HepG2 (cell line): ENCODE measurements around the gene ACSF3. TPM values are rescaled to one million over a fixed set of nuclear protein-coding genes. Genes with fewer than 3 reads are reported as not detected.
A peak's percentile ranks its signal among the peaks of the same experiment; 100 is the strongest.

ENCODE experiments used
- FOXA1 ChIP-seq, 2 experiments: fragments of 450-650 bp in 1 of 2; sonication (generic) in 1 of 2; formaldehyde crosslinking in 1 of 2; IDR thresholded peaks; 2 replicates each; pipeline versions ENCODE4 v1.4.0 to v1.6.1; 2016 to 2020; ENCODE audit warnings: missing genetic modification reagents in 1 of 2
- GFI1 ChIP-seq: sonication (generic); formaldehyde crosslinking; IDR thresholded peaks from 2 replicates; pipeline ENCODE4 v1.5.0; 2020; ENCODE audit warnings: missing genetic modification reagents, mild to moderate bottlenecking, borderline replicate concordance
- JUNB ChIP-seq: sonication (generic); formaldehyde crosslinking; IDR thresholded peaks from 2 replicates; pipeline ENCODE4 v1.8.0; 2022; ENCODE audit warnings: missing genetic modification reagents, mild to moderate bottlenecking, borderline replicate concordance
- KDM1A ChIP-seq: IDR thresholded peaks from 2 replicates; pipeline ENCODE4 v1.6.1; 2016; ENCODE audit warnings: missing compliant biosample characterization
- NCOA1 ChIP-seq: sonication (generic); formaldehyde crosslinking; IDR thresholded peaks from 2 replicates; pipeline ENCODE4 v1.9.0; 2021; ENCODE audit warnings: missing genetic modification reagents
- RBM22 ChIP-seq: fragments of 200-400 bp; formaldehyde crosslinking; optimal IDR thresholded peaks from 2 replicates; pipeline ENCODE3; 2017; ENCODE audit warnings: mild to moderate bottlenecking, low read length, moderate library complexity
- SETDB1 ChIP-seq: sonication (generic); formaldehyde crosslinking; IDR thresholded peaks from 2 replicates; pipeline ENCODE4 v1.5.1; 2020; ENCODE audit warnings: missing genetic modification reagents, mild to moderate bottlenecking, borderline replicate concordance
- TEAD2 ChIP-seq: sonication (generic); formaldehyde crosslinking; IDR thresholded peaks from 2 replicates; pipeline ENCODE4 v1.9.0; 2021; ENCODE audit warnings: missing genetic modification reagents
- TRIM24 ChIP-seq: sonication (generic); formaldehyde crosslinking; IDR thresholded peaks from 2 replicates; pipeline ENCODE4 v1.8.0; 2022; ENCODE audit warnings: mild to moderate bottlenecking, missing genetic modification reagents
- ZHX1 ChIP-seq: sonication (generic); formaldehyde crosslinking; IDR thresholded peaks from 2 replicates; pipeline ENCODE4 v1.8.1; 2022; ENCODE audit warnings: low read depth, mild to moderate bottlenecking, missing genetic modification reagents
- ZNF121 ChIP-seq: sonication (generic); formaldehyde crosslinking; IDR thresholded peaks from 2 replicates; pipeline ENCODE4 v1.5.0; 2020; ENCODE audit warnings: mild to moderate bottlenecking, missing genetic modification reagents
- ZNF232 ChIP-seq: sonication (generic); formaldehyde crosslinking; IDR thresholded peaks from 2 replicates; pipeline ENCODE4 v1.4.0; 2020; ENCODE audit warnings: missing genetic modification reagents, borderline replicate concordance
- ZNF556 ChIP-seq: sonication (generic); formaldehyde crosslinking; IDR thresholded peaks from 2 replicates; pipeline ENCODE4 v1.4.0; 2020; ENCODE audit warnings: mild to moderate bottlenecking, missing genetic modification reagents, borderline replicate concordance
- ZNF597 ChIP-seq: sonication (generic); formaldehyde crosslinking; IDR thresholded peaks from 2 replicates; pipeline ENCODE4 v1.5.0; 2020; ENCODE audit warnings: missing genetic modification reagents
- ZNF747 ChIP-seq: sonication (generic); formaldehyde crosslinking; IDR thresholded peaks from 2 replicates; pipeline ENCODE4 v1.8.1; 2023; ENCODE audit warnings: missing genetic modification reagents, mild to moderate bottlenecking, borderline replicate concordance
- ZNF780A ChIP-seq: sonication (generic); formaldehyde crosslinking; IDR thresholded peaks from 2 replicates; pipeline ENCODE4 v1.8.0; 2022; ENCODE audit warnings: mild to moderate bottlenecking, missing genetic modification reagents, moderate library complexity
- polyA plus RNA-seq, 8 experiments: library from polyadenylated mRNA; depleted of rRNA in 3 of 8; stranded (reverse) in 7 of 8; unstranded in 1 of 8; fragments of >200 nt; fragmentation: Illumina TruSeq in 4 of 8; extraction: Trizol in 4 of 8; gene quantifications; 2 replicates each; pipeline versions ENCODE4 v1.2.1 to v1.2.3, GENCODE V29; 2011 to 2016; ENCODE audit warnings: low read depth in 4 of 8, missing spikeins in 1 of 8, mixed read lengths in 1 of 8; ENCODE audit not compliant: insufficient read depth in 1 of 8
- total RNA-seq, 5 experiments: library from RNA; depleted of rRNA; stranded (reverse); fragments of >200 nt; fragmentation: Illumina TruSeq; extraction: Trizol; gene quantifications; 2 replicates each; pipeline ENCODE4 v1.2.3, GENCODE V29; 2016; ENCODE audit warnings: low read depth in 1 of 5
- TF ChIP-seq, protein P1 (sequence below): sonication (generic); formaldehyde crosslinking; IDR thresholded peaks from 2 replicates; pipeline ENCODE4 v1.8.0; 2022; ENCODE audit warnings: mild to moderate bottlenecking, missing genetic modification reagents
- TF ChIP-seq, protein P2 (sequence below): sonication (generic); formaldehyde crosslinking; IDR thresholded peaks from 2 replicates; pipeline ENCODE4 v1.5.1; 2020; ENCODE audit warnings: missing genetic modification reagents, mild to moderate bottlenecking, borderline replicate concordance

ACSF3 gene
- total and polyA plus RNA-seq, 2 of the 13 experiments (the other 11 are each of a cell fraction or from before 2014, with no cell fraction given) = 14.9 to 30.6 TPM

DNA sequence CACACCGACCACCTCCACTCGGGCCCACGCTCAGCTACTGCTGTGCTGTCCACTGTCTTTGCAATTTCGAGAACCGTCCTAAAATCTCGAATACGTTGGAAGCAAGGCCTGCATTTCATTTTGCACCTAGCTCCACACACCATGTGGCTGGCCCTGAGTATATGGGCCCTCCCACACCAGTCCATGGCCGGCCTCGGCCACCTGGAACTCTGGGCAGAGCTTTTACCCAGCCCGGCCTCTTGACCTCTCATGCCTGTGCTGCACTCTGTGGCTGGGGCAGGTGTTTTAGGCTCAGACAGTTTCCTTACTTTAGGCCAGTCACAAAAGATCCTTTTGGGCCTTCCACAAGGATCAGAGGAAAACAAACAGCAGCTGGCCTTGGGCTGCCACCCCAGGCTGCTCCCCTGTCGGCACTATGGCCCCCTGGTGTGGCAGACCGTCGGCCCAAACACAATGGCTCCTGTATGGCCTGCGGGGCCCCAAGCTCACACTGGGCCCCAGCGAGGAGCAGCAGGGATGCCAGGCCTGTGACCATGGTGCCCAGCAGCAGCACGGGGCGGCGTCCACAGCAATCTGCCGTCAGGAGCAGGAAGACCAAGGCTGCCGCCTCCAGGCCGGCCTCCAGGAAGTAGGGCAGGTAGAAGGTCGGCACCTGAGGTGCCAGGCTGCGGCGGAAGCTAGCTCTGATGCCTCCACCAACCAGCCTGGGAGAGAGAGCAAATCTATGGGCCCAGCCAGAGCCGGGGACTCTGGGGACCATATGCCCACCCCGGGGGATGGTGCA lies 104.2 kb downstream of the ACSF3 start (continued):
- TF ChIP-seq FOXA1 (IDR thresholded peaks at IDR 0.05) = no peak
- peak; percentile 93 for TF ChIP-seq FOXA1 (CRISPR knock-in tag; IDR thresholded peaks at IDR 0.05)
- no peak for TF ChIP-seq TEAD2 (CRISPR knock-in tag)
- TF ChIP-seq NCOA1 (CRISPR knock-in tag) = 0 out of 2 replicates have a peak, but pooled peaks have one; percentile 68
- no peak; the same call in 1 of the 2 replicates for TF ChIP-seq ZNF780A (CRISPR knock-in tag)
- peak; percentile 89 for TF ChIP-seq ZHX1 (CRISPR knock-in tag)
- TF ChIP-seq ZNF121 (CRISPR knock-in tag) = peak; percentile 99
- TF ChIP-seq, protein P1, sequence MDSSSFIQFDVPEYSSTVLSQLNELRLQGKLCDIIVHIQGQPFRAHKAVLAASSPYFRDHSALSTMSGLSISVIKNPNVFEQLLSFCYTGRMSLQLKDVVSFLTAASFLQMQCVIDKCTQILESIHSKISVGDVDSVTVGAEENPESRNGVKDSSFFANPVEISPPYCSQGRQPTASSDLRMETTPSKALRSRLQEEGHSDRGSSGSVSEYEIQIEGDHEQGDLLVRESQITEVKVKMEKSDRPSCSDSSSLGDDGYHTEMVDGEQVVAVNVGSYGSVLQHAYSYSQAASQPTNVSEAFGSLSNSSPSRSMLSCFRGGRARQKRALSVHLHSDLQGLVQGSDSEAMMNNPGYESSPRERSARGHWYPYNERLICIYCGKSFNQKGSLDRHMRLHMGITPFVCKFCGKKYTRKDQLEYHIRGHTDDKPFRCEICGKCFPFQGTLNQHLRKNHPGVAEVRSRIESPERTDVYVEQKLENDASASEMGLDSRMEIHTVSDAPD (CRISPR knock-in tag) = peak; percentile 99
- no peak for TF ChIP-seq JUNB (CRISPR knock-in tag)
- no peak for TF ChIP-seq ZNF597 (CRISPR knock-in tag)
- peak; percentile 74; the same call in 1 of the 2 replicates for TF ChIP-seq ZNF747 (CRISPR knock-in tag)
- no peak for TF ChIP-seq TRIM24 (CRISPR knock-in tag)
- TF ChIP-seq KDM1A = no peak
- TF ChIP-seq ZNF556 (CRISPR knock-in tag) = no peak
- peak; percentile 75; the same call in 1 of the 2 replicates for TF ChIP-seq ZNF232 (CRISPR knock-in tag)
- peak; percentile 77; the same call in 1 of the 2 replicates for TF ChIP-seq GFI1 (CRISPR knock-in tag)
- no peak for TF ChIP-seq RBM22
- TF ChIP-seq SETDB1 (CRISPR knock-in tag) = no peak
- TF ChIP-seq, protein P2, sequence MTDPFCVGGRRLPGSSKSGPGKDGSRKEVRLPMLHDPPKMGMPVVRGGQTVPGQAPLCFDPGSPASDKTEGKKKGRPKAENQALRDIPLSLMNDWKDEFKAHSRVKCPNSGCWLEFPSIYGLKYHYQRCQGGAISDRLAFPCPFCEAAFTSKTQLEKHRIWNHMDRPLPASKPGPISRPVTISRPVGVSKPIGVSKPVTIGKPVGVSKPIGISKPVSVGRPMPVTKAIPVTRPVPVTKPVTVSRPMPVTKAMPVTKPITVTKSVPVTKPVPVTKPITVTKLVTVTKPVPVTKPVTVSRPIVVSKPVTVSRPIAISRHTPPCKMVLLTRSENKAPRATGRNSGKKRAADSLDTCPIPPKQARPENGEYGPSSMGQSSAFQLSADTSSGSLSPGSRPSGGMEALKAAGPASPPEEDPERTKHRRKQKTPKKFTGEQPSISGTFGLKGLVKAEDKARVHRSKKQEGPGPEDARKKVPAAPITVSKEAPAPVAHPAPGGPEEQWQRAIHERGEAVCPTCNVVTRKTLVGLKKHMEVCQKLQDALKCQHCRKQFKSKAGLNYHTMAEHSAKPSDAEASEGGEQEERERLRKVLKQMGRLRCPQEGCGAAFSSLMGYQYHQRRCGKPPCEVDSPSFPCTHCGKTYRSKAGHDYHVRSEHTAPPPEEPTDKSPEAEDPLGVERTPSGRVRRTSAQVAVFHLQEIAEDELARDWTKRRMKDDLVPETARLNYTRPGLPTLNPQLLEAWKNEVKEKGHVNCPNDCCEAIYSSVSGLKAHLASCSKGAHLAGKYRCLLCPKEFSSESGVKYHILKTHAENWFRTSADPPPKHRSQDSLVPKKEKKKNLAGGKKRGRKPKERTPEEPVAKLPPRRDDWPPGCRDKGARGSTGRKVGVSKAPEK (CRISPR knock-in tag) = no peak
